GM20000 (cell line): ENCODE data around the gene THPO.
A peak's percentile ranks its signal among the peaks of the same experiment; 100 is the strongest.

Experiments used
- DNase-seq: peaks from one replicate; pipeline ENCODE4 v3.0.0; 2012; ENCODE audit warnings: low spot score
- TF ChIP-seq, protein P1 (sequence below): IDR thresholded peaks from 2 replicates; pipeline ENCODE4 v1.5.1; 2012; ENCODE audit warnings: mild to moderate bottlenecking, control low read depth; ENCODE audit errors: extremely low read depth, missing control alignments

Gene THPO

DNA sequence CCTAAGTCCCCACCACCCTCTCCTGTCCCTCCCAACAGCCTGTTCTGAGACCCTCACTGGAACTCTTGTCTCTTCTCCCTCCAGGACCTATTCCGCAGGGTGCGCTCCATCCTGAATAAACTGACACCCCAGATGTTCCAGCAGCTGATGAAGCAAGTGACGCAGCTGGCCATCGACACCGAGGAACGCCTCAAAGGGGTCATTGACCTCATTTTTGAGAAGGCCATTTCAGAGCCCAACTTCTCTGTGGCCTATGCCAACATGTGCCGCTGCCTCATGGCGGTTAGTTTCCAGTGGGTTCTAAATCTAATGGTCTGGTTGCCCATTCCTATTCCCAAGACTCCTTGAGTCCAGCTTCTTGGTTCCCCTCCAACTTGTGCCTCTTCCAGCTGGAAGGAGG is 54.3 kb downstream of the THPO start:
- TF ChIP-seq, protein P1, sequence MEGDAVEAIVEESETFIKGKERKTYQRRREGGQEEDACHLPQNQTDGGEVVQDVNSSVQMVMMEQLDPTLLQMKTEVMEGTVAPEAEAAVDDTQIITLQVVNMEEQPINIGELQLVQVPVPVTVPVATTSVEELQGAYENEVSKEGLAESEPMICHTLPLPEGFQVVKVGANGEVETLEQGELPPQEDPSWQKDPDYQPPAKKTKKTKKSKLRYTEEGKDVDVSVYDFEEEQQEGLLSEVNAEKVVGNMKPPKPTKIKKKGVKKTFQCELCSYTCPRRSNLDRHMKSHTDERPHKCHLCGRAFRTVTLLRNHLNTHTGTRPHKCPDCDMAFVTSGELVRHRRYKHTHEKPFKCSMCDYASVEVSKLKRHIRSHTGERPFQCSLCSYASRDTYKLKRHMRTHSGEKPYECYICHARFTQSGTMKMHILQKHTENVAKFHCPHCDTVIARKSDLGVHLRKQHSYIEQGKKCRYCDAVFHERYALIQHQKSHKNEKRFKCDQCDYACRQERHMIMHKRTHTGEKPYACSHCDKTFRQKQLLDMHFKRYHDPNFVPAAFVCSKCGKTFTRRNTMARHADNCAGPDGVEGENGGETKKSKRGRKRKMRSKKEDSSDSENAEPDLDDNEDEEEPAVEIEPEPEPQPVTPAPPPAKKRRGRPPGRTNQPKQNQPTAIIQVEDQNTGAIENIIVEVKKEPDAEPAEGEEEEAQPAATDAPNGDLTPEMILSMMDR = no peak
- DNase-seq = no peak

- DNase-seq = peak; percentile 6
Observed at GRCh38 chr3:184322731-184323487, 55.1 kb downstream of the THPO start.

More at GRCh38 chr3:184322731-184323487, 55.1 kb downstream of the THPO start:
- TF ChIP-seq, protein P1 = no peak
